ENCODE data around the gene RASSF5. TPM values are rescaled to one million over a fixed set of nuclear protein-coding genes. Genes with fewer than 3 reads are reported as not detected.
A peak's percentile ranks its signal among the peaks of the same experiment; 100 is the strongest.

The RASSF5 gene
- total and polyA plus RNA-seq, 2 of the 13 experiments (the other 11 are each of a cell fraction or from before 2014, with no cell fraction given), result 0.18 to 0.40 TPM

DNA sequence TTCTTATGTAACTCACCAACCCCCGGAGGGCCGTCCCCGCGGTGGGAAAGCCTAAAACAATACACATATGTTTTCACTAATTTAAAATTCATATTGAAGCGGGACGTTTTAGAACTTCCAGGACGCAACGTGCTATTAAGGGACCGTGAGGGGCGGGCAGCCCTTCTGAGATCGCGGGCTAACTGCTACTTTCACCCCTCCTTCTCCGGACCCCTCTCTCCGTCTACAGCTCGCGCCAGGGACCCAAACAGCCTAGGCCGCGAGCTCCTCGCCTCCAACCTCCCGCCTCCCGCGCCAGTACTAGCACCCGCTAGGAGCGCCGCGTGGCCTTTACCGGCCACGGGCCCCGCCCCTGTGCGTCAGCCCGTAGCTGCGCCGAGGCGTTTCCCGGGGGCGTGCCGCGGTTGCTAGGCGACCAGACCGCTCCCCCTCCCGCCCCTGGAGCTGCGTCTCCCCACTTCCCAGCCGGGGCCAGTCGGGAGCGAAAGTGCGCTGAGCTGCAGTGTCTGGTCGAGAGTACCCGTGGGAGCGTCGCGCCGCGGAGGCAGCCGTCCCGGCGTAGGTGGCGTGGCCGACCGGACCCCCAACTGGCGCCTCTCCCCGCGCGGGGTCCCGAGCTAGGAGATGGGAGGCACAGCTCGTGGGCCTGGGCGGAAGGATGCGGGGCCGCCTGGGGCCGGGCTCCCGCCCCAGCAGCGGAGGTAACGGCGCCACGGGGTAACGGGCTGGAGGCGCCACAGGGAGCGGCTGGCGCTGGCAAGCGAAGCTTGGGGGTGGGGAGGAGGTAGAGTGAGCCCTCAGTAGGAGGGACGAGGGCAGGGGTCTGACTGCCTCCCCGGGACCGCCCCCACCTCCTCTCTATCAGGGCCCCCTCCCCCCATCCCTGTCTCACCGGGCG is 128.0 kb downstream of the RASSF5 start, which contains the start of gene DYRK3 (continued):
- TF ChIP-seq, protein P1, sequence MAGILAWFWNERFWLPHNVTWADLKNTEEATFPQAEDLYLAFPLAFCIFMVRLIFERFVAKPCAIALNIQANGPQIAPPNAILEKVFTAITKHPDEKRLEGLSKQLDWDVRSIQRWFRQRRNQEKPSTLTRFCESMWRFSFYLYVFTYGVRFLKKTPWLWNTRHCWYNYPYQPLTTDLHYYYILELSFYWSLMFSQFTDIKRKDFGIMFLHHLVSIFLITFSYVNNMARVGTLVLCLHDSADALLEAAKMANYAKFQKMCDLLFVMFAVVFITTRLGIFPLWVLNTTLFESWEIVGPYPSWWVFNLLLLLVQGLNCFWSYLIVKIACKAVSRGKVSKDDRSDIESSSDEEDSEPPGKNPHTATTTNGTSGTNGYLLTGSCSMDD (CRISPR knock-in tag; IDR thresholded peaks at IDR 0.05), result no peak
- TF ChIP-seq, protein P2, sequence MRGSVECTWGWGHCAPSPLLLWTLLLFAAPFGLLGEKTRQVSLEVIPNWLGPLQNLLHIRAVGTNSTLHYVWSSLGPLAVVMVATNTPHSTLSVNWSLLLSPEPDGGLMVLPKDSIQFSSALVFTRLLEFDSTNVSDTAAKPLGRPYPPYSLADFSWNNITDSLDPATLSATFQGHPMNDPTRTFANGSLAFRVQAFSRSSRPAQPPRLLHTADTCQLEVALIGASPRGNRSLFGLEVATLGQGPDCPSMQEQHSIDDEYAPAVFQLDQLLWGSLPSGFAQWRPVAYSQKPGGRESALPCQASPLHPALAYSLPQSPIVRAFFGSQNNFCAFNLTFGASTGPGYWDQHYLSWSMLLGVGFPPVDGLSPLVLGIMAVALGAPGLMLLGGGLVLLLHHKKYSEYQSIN (CRISPR knock-in tag; IDR thresholded peaks at IDR 0.05; ENCODE audit: borderline replicate concordance), result no peak
- TF ChIP-seq ZKSCAN5 (CRISPR knock-in tag; IDR thresholded peaks at IDR 0.05) (no peak), RFXANK (CRISPR knock-in tag; IDR thresholded peaks at IDR 0.05) (no peak), SOX5 (CRISPR knock-in tag; IDR thresholded peaks at IDR 0.05; ENCODE audit: borderline replicate concordance) (peak; percentile 49; the same call in 1 of the 2 replicates), REXO4 (CRISPR knock-in tag; IDR thresholded peaks at IDR 0.05; ENCODE audit: borderline replicate concordance) (no peak), ZNF253 (CRISPR knock-in tag; IDR thresholded peaks at IDR 0.05; ENCODE audit: borderline replicate concordance) (peak; percentile 57; the same call in 1 of the 2 replicates), FOXP1 (IDR thresholded peaks at IDR 0.05) (no peak), FOXP1 (CRISPR knock-in tag; IDR thresholded peaks at IDR 0.05) (no peak), ZNF841 (CRISPR knock-in tag; IDR thresholded peaks at IDR 0.05; ENCODE audit: borderline replicate concordance) (no peak; the same call in 1 of the 2 replicates), MBD4 (IDR thresholded peaks at IDR 0.05; ENCODE audit: borderline replicate concordance, low read length) (no peak), IRF2 (CRISPR knock-in tag; IDR thresholded peaks at IDR 0.05) (peak; percentile 30; the same call in 1 of the 2 replicates), MED8 (CRISPR knock-in tag; IDR thresholded peaks at IDR 0.05; ENCODE audit: insufficient replicate concordance) (peak; percentile 62), TOPORS (CRISPR knock-in tag; IDR thresholded peaks at IDR 0.05) (0 out of 2 replicates have a peak, but pooled peaks have one; percentile 19), ZBTB42 (CRISPR knock-in tag; IDR thresholded peaks at IDR 0.05) (0 out of 2 replicates have a peak, but pooled peaks have one; percentile 35), NFYB (CRISPR knock-in tag; IDR thresholded peaks at IDR 0.05) (0 out of 2 replicates have a peak, but pooled peaks have one; percentile 16), BRD4 (CRISPR knock-in tag; IDR thresholded peaks at IDR 0.05) (no peak), JUN (CRISPR knock-in tag; IDR thresholded peaks at IDR 0.05) (peak; percentile 59; the same call in 1 of the 2 replicates), JARID2 (CRISPR knock-in tag; IDR thresholded peaks at IDR 0.05; ENCODE audit: insufficient replicate concordance) (no peak), TAF1 (CRISPR knock-in tag; IDR thresholded peaks at IDR 0.05) (peak; percentile 69), ISX (CRISPR knock-in tag; conservative IDR thresholded peaks at IDR 0.05) (no peak), HDAC1 (CRISPR knock-in tag; IDR thresholded peaks at IDR 0.05) (peak; percentile 96), PITX1 (CRISPR knock-in tag; IDR thresholded peaks at IDR 0.05) (peak; percentile 27; the same call in 1 of the 2 replicates), ASH2L (IDR thresholded peaks at IDR 0.05; ENCODE audit: insufficient read length, low read depth, low read length) (peak; percentile 70), RNF2 (conservative IDR thresholded peaks at IDR 0.05; ENCODE audit: low read depth) (no peak), THYN1 (CRISPR knock-in tag; IDR thresholded peaks at IDR 0.05; ENCODE audit: borderline replicate concordance, low read depth) (no peak), ARNTL (CRISPR knock-in tag; IDR thresholded peaks at IDR 0.05) (peak; percentile 66; the same call in 1 of the 2 replicates)
- TF ChIP-seq, protein P3, sequence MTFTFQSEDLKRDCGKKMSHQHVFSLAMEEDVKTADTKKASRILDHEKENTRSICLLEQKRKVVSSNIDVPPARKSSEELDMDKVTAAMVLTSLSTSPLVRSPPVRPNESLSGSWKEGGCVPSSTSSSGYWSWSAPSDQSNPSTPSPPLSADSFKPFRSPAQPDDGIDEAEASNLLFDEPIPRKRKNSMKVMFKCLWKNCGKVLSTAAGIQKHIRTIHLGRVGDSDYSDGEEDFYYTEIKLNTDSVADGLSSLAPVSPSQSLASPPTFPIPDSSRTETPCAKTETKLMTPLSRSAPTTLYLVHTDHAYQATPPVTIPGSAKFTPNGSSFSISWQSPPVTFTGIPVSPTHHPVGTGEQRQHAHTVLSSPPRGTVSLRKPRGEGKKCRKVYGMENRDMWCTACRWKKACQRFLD (CRISPR knock-in tag; IDR thresholded peaks at IDR 0.05; ENCODE audit: borderline replicate concordance), result peak; percentile 81; the same call in 1 of the 2 replicates
- TF ChIP-seq, protein P4, sequence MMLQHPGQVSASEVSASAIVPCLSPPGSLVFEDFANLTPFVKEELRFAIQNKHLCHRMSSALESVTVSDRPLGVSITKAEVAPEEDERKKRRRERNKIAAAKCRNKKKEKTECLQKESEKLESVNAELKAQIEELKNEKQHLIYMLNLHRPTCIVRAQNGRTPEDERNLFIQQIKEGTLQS (CRISPR knock-in tag; IDR thresholded peaks at IDR 0.05), result no peak
